Posterior vena cava (tissue), 2 donors: ENCODE data around the gene SEC14L2. TPM values are rescaled to one million over a fixed set of nuclear protein-coding genes. Genes with fewer than 3 reads are reported as not detected.
"Not testable (repeated sequence)": the region's sequence is repeated elsewhere in the genome, so short reads cannot be mapped to it uniquely, and the experiment has no call there.

Experiments used
- DNase-seq: peaks from one replicate; pipeline ENCODE4 v3.0.0-alpha.2; 2020; ENCODE audit warnings: low spot score
- intact Hi-C, 2 donors: fragments of 100-400 bp; cut with DNase I; formaldehyde crosslinking; loops; one replicate each; pipeline versions ENCODE4 v1.14.1 to v1.14.2; 2022 to 2023
- total RNA-seq, 2 donors: library from RNA; stranded (reverse); fragmentation: NEBNext Ultra II Directional; extraction: Animal tissue kit (Norgen Biotek cat#: 25700); gene quantifications; one replicate each; pipeline ENCODE4 v1.2.1, GENCODE V29; 2021
- donor health status: DM: yes; HTN: yes; CAD: no.
- donor health status: DM: yes; HTN: yes; CAD: no.

Gene SEC14L2
- total RNA-seq, 2 donors from 2014 or later = 8.0 to 10.9 TPM

DNA sequence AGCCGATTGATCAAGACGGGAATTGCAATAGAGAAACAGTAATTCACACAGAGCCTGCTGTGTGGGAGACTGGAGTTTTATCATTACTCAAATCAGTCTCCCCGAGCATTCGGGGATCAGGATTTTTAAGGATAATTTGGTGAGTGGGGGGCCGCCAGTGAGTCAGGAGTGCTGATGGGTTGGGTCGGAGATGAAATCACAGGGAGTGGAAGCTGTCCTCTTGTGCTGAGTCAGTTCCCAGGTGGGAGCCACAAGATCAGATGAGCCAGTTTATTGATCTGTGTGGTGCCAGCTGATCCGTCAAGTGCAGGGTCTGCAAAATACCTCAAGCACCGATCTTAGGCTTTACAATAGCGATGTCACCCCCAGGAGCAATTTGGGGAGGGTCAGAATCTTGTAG, 44.3 kb downstream of the SEC14L2 start:
- intact Hi-C loops = no loop called here
- no peak for DNase-seq

DNA sequence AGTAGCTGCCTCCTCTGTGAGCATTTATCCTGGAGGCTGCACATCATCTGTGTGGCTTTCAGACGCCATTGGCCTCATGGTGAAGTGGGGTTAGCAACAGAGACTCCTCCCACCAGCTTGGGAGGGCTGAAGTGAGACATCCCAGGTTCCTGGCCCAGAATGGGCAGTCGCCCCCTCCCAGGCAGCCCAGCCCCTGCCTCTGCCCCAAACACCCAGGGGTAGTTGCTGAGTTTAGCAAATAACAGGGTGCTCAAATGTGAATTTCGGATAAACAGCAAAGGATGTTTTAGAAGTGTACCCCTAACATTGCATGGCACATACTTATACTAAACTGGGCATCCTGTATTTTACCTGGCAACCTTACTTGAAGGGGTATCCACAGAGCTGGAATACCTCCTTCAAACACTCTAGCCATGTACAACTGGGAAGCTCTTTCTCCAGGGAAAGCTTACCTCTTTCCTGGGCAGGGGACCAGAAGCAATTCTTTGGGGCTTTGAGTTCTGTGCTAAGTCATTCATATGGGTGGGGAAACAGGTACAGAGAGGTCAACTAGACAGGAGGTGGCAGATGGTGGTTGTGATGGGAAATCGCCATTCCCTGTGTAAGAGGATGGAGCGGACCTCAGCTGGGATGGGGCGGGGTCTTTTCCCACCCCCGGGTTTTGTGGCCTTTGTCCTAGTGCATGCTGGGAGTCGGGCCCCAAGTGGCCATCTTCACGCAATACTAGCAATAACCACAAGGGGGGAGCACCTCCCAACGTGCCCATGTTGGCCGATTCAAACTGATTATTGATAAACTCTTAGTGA, 48.0 kb downstream of the SEC14L2 start:
- intact Hi-C loops = no loop called here
- DNase-seq = no peak

DNA sequence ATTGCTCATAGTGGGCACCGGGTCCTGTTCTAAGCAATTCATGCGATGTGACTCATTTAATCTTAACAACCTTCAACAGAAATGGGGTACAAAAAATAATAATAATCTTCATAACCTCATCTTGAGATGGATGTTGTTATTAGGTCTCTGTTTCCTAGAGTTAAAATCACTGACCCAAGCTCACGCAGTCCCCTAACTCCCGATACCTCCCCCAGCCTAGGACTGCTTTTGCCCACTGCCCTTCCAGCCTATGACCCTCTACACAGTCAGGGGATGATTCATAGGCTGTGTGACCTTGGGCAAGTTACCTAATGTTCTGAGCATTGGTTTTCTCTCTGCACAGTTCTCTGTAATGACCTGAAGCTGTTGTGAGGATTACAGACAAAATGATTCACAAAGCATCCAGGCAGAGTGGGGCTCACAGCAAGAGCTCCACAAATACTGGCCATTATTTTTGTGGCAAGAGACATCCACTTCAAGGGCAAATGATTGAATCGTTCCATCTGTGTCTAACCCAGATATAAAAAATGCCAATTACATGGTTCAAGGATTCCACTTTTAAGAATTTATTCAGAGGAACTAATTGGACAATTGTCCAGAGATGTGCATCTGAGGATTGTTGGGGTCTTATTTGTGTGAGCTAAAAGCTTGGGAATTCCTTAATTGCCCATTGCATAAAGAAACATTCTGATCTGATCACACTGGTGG, 48.8 kb downstream of the SEC14L2 start:
- no peak for DNase-seq
- intact Hi-C loops = no loop called here

DNA sequence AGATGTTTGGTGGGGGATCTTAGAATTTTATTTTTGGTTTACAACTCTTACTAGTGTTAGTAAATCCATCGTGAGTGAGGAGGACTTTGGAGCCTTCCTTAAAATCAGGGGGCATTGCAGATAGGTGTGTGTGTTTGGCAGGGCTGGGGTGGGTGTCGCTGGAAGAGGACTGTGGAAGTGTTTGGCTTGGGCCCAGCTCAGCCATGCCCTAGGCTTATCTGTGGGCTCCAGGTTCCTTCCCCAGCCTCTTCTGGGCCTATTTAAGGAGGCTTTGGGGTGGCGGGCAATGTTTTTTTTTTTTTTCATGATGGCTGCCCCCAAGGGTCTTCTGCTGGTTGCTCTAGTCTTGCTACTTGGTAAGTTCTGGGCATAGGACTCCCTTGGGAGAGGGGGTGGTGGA, 50.8 kb downstream of the SEC14L2 start:
- no peak for DNase-seq
- intact Hi-C loops = no loop called here

DNA sequence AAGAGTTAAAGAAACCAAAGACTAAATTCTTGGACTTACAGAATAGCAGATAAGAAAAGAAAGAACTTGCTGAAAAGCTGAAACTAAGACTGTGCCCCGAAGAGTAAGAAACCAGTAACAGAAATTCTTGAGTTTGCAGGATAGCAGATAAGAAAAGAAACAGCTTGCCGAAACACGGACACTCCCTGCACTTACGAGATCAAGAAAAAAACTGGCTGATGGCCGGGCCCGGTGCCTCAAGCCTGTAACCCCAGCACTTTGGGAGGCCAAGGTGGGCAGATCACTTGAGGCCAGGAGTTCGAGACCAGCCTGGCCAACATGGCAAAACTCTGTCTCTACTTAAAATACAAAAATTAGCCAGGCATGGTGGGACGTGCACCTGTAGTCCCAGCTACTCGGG, 54.7 kb downstream of the SEC14L2 start:
- intact Hi-C loops = not testable (repeated sequence)

DNA sequence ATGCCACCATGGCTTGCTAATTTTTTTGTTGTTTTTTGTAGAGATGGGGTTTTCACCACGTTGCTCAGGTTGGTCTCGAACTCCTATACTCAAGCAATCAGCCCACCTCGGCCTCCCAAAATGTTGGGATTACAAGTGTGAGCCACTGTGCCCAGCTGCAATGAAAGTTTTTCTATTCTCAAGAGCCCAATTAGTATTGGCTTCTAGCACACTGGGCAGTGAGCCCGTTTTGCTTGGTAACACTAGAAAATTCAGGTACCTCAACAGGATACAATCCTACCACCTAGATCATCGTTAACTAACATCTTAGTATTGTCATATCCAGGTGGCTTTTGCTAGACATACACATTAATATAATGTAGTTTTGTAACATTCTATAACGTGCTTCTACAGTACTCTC, 56.0 kb downstream of the SEC14L2 start:
- intact Hi-C loops = no loop called here
- DNase-seq = no peak

More for the DNA sequence above, 54.7 kb downstream of the SEC14L2 start:
- not testable (repeated sequence) for DNase-seq

DNA sequence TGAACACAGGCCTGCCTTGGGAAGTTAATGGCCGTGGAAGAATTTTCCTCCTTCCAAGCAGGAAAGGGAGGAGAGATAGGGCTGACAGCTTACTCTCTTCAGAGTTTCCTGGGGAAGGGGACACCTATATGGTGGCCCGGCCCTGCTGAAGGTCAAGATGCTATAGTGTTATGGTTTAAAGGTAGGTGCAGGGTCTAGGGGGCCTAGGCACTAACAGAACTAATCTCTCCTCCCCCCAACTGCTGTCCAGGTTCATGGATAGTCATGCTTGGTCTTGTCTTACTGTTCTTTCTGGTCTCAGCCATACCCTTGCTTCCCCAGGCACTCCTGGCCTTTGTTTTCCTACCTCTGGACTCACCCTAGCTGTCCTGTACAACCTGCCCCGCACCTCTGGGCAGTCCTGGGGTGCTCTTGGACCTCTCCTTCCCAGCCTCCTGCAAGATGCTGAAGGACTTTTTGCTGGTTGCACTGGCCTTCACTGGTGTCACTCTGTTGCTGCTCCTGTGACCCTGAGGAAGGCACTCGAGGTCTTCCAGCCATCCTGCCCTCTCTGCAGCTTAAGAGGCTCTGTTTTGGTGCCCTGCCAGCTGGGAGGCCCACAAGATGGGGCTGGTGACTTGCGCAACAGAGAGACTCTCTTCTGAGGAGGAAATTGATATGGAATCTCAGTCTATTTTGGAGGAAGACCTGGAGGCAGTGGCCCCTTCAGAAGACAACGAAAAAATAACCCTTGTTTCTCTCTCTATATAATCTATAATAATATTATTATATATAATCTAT, 57.1 kb downstream of the SEC14L2 start:
- intact Hi-C loops = no loop called here
- no peak for DNase-seq

DNA sequence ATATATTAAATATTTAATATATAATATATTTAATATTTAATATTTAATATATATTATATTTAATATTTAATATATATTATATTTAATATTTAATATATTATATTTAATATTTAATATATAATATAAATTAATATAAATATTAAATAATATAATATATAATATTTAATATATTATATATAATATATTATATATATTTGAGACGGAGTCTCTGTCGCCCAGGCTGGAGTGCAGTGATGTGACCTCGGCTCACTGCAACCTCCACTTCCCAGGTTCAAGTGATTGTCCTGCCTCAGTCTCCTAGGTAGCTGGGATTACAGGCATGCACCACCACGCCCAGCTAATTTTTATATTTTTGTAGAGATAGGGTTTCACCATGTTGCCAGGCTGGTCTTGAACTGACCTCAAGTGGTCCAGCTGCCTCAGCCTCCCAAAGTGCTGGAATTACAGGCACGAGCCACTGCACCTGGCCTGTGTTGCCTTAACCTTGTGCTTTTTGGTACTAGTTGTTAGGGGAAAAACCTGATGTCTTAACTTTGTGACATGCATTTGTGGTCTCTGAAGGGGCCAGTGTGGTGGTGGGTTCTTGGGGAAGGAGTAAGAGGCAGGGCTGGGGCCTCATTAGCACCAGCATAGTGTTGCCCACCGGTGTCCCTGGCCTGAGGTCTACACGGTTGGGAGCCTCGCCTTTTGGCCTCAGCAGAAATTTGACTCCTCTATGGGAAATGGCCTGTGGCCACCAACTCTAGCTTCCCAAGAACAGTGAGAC, 58.4 kb downstream of the SEC14L2 start:
- intact Hi-C loops = no loop called here

DNA sequence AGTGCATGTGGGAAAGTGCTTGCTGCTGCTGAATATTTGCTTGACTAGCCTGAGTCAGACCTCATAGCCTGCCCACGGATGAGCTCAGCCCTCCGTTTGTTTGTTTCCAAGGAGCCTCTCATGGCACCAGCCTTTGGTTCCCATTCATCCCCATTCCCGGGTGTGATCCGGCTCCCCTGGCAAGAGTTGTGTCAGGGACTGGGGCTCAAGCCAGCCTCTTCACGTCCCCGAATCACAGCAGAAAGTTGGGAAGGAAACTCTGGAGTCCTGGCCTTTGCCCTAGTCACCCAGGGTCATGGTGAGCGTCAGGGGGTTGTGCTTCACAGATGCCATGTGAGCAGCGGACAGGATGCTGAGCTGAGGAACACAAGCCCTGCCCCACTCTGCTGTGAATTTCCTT, 61.2 kb downstream of the SEC14L2 start:
- intact Hi-C loops = no loop called here

More for the DNA sequence above, 58.4 kb downstream of the SEC14L2 start:
- DNase-seq = no peak

DNA sequence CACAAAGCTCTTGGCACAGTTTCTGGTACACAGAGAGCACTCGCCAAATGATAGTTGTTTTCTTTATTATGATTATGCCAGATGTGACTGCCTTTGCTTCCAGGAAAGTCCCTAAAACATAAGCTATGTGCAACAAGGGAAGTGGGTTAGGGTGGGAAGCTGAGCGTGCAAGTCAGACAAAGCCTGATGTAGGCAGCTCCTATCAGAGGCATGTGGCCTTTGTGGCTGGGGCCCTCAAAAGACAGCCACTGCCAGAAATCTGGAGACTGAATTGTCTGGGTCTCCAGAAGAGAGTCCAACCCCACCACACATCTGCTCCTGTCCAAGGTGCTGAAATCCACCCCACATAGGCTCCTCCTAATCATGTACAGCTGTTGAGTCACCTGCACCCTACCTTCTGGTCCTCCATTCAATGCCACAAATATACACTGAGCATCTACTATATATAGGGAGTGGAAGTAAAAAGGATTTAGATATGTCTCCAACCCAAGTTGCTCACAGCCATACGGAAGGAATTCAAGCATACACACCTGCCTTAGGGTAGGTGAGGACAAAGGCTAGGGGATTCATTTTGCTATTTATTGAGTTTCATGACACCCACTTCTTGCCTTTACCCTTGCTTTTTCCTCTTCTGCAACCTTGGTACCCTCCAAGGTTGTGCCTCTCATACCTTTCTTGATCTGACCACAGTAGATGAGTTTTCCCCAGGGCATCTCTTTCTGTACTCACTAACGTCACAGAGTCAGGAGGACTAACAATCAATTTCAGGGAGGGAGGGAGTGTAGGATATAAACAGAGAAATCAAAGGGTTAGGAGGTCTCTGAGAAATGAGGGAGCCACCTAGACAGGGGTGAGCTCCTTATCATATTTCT, 62.6 kb downstream of the SEC14L2 start:
- intact Hi-C loops = no loop called here
- no peak for DNase-seq

More for the DNA sequence above, 61.2 kb downstream of the SEC14L2 start:
- no peak for DNase-seq

DNA sequence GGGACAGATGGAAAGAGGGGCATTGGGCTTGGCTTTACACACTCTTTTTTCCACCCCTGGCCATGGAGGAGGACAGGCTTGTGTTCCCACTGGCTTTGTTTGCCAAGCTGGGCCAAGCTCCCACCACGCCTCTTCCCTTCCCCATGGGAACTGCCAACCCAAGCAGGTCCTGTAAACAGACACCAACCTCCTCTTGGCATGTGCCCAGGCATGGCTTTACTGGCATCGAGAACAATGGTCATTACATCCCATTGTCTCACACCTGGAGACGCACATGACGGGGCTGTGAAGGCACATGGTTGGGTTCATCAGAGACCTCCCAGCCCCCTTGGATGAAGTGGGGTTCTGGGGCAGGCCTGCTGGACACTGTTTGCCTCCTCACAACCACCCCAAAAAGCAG, 63.3 kb downstream of the SEC14L2 start:
- no peak for DNase-seq
- intact Hi-C loops = no loop called here

DNA sequence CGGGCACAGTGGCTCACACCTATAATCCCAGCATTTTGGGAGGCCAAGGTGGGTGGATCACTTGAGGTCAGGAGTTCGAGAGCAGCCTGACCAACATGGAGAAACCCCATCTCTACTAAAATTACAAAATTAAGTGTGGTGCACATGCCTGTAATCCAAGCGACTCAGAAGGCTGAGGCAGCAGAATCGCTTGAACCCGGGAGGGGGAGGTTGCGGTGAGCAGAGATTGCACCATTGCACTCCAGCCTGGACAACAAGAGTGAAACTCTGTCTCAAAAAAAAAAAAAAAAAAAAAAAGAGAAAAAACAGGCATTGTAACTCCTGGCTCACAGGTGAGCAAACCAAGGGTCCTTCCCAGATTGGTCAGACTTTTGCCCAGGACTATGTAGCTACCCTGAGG, 63.7 kb downstream of the SEC14L2 start:
- intact Hi-C loops = not testable (repeated sequence)

DNA sequence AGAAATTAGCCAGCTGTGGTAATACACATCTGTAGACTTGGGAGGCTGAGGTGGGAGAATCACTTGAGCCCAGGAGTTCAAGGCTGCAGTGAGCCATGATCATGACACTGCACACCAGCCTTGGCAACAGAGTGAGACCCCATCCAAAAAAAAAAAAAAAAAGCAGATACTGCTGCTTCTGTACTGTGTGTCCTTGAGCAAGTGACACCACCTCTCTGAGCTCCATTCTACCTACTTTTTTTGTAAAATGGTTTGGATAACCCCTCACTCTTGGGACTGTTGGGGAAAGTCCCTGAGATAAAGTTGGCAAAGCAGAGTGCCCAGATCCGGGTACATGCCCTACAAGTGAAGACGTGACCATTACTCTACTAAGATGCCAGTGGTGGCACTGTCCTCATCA, 72.3 kb downstream of the SEC14L2 start:
- DNase-seq = no peak
- intact Hi-C loops = no loop called here

More for the DNA sequence above, 63.7 kb downstream of the SEC14L2 start:
- DNase-seq = not testable (repeated sequence)

DNA sequence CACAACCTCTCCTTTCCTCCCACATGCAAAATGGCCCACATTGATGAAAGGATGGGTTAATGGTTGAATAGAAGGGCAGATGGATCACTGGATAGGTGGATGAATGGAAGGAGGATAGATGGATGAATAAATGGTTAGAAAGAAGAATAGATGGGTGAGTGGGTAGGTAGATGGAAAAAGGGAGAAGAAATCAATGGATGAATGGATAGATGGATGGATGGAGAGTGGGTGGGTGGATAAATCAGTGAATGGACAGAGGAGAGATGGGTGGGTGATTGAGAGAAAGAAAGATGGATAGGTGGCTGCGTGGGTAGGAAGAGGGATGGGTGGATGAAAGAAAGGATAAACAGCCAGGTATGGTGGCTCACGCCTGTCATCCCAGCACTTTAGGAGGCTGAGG, 73.8 kb downstream of the SEC14L2 start:
- no peak for DNase-seq
- intact Hi-C loops = no loop called here

DNA sequence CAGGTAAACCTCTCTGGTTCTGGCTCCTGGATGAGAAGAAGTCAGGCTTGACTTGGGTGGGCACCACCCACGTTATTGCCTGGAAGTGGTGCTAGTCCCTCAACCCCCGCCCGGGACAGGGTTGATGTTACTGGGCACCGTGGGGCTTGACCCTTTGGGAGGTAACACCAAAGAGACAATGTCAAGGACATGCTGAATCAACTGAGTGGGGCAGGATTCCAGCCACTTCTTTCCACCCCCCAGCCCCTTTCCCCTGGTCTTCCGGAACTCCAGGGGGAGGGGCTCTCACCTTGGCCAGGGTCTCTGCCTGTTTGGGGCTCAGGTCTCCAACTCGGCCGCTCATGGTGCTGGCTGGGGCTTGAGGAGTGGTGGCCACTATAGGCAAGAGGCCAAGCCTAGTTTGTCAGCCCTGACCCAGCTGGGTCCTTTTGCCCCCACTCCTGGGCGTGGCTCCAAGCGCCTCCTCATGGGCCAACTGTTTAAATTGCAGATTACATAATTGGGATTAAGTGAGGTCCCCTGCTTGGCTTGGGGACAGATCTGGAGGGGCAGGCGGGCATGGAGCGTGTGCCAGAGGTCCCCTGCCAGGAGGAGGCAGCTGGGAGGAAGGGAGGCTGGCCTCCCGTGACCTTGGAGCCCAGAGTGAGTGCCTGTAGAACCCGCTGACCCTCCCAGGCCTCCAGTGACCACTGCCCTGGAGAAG, 74.9 kb downstream of the SEC14L2 start, which contains the start of gene SEC14L3:
SEC14L3 (minus strand) TSS at position 402 of the 703 bp plus-strand sequence; CDS start at position 343, 59 bp downstream.
- intact Hi-C loops = no loop called here

DNA sequence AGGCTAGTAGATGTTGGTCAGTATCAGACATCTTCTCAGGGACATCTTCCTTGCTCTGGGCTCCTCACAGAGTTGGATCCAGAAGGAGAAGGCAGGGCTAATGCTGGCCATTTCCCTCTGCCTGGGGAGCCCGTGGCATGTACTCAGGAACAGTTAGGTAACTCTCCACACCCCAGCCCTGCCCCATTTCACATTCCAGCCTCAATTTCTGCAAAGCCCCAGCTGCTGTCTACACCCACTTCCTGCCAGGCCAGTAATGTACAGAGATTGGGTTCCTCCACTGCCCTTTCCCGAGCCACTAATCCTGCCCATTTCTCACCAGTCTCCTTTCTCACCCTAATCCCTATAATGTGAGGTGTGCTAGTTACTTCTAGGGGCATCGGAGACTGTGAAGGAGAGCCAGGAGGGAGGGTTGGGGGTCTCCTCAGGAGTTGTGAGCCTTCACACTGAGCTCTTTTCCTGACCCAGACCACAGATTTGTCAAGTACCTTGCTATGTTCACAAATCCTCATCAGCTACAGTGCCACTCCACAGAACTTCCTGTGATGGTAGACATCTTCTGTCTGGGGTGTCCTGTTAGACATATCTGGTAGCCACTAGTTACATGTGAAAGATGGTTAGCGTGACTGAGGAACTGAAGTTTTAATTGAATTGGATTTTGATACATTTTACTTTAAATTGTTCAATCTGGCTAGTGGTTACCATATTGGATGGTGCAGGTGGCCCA, 76.3 kb downstream of the SEC14L2 start:
- no peak for DNase-seq
- intact Hi-C loops = no loop called here

More for the DNA sequence above, 74.9 kb downstream of the SEC14L2 start, which contains the start of gene SEC14L3:
- DNase-seq = no peak

DNA sequence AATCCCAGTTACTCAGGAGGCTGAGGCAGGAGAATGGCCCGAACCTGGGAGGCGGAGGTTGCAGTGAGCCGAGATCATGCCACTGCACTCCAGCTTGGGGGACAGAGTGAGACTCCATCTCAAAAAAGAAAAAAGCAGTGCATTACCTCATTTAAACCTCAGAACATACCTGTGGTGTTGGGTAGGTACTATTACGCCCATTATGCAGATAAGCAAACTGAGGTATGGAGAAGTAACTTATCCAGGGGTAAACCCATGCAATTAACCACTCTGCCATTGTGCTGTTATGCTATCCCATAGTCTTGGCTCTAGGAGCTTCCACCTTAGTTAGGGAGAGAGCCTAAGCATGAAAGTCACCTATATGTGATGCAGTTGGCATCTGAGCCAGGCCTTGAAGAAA, 77.3 kb downstream of the SEC14L2 start:
- intact Hi-C loops = no loop called here
- DNase-seq = no peak
